Chondrocyte (in vitro differentiated cells): Measurements from ENCODE around the gene PPP4R2. TPM values are rescaled to one million over a fixed set of nuclear protein-coding genes. Genes with fewer than 3 reads are reported as not detected.

Experiments used
- DNase-seq: peaks from one replicate; pipeline ENCODE4 v3.0.0; 2021; ENCODE audit warnings: mixed read lengths, low spot score
- H3K27ac Mint-ChIP-seq: one replicate; pipeline ENCODE4 v1.8.0; 2021; ENCODE audit warnings: mild to moderate bottlenecking, moderate library complexity, mixed read lengths; ENCODE audit not compliant: unreplicated experiment
- H3K27me3 Mint-ChIP-seq: 2 replicates; pipeline ENCODE4 v1.8.0; 2021; ENCODE audit warnings: low read depth, mixed read lengths
- H3K36me3 Mint-ChIP-seq: 2 replicates; pipeline ENCODE4 v1.8.0; 2021; ENCODE audit warnings: low read depth, mixed read lengths
- H3K4me1 Mint-ChIP-seq: 2 replicates; pipeline ENCODE4 v1.8.0; 2021; ENCODE audit warnings: low read depth, mild to moderate bottlenecking, mixed read lengths
- H3K4me3 Mint-ChIP-seq: one replicate; pipeline ENCODE4 v1.8.0; 2021; ENCODE audit warnings: mild to moderate bottlenecking, moderate library complexity, mixed read lengths; ENCODE audit not compliant: unreplicated experiment
- H3K9me3 Mint-ChIP-seq: 2 replicates; pipeline ENCODE4 v1.8.0; 2021; ENCODE audit warnings: low read depth, mixed read lengths
- total RNA-seq: library from RNA; stranded (reverse); gene quantifications from 3 replicates; pipeline ENCODE4 v1.2.1, GENCODE V29; 2021
- TF ChIP-seq, protein P1 (sequence below): fragments of 200-600 bp; sonication (generic); IDR thresholded peaks from 2 replicates; pipeline ENCODE4 v1.5.0; 2021; ENCODE audit warnings: antibody characterized with exemption, mild to moderate bottlenecking, moderate library complexity

The PPP4R2 gene
- total RNA-seq, 1 donor from 2014 or later: 70.0 TPM

DNA sequence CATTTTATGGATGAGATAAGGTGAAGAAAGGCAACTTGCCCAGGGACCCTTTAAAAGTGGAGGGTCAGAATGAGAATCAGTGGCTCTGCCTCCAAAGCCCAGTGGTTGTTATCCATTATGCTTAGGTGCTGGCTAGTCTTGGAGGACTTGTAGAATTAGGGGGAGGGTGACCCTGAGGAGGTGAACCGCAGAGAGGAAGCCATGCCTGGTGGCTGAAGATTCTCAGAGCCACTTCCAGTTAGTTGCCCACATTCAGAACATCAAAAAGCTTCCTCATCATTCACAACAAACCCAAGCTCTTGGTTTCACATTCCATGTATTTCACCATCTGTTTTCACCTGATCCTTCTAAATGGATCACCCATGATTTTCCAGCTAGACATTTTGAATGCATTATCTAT, 76.0 kb downstream of the PPP4R2 start:
- no peaks in the 10 kb centered on the region for H3K9me3 Mint-ChIP-seq
- no peak overlapping the region for H3K27ac Mint-ChIP-seq
- no peak for DNase-seq
- no peaks in the 10 kb centered on the region for H3K36me3 Mint-ChIP-seq
- peaks cover 67% of the 10 kb centered on the region for H3K4me1 Mint-ChIP-seq
- TF ChIP-seq, protein P1, sequence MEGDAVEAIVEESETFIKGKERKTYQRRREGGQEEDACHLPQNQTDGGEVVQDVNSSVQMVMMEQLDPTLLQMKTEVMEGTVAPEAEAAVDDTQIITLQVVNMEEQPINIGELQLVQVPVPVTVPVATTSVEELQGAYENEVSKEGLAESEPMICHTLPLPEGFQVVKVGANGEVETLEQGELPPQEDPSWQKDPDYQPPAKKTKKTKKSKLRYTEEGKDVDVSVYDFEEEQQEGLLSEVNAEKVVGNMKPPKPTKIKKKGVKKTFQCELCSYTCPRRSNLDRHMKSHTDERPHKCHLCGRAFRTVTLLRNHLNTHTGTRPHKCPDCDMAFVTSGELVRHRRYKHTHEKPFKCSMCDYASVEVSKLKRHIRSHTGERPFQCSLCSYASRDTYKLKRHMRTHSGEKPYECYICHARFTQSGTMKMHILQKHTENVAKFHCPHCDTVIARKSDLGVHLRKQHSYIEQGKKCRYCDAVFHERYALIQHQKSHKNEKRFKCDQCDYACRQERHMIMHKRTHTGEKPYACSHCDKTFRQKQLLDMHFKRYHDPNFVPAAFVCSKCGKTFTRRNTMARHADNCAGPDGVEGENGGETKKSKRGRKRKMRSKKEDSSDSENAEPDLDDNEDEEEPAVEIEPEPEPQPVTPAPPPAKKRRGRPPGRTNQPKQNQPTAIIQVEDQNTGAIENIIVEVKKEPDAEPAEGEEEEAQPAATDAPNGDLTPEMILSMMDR: no peak
- no peak overlapping the region for H3K4me3 Mint-ChIP-seq
- no peaks in the 10 kb centered on the region for H3K27me3 Mint-ChIP-seq

GRCh38 chr3:73073091-73073707, 76.6 kb downstream of the PPP4R2 start:
- no peaks in the 10 kb centered on the region for H3K27me3 Mint-ChIP-seq
- peak overlapping the region; percentile 84 for H3K27ac Mint-ChIP-seq
- no peaks in the 10 kb centered on the region for H3K9me3 Mint-ChIP-seq
- DNase-seq: no peak
- no peak overlapping the region for H3K4me3 Mint-ChIP-seq
- no peaks in the 10 kb centered on the region for H3K36me3 Mint-ChIP-seq
- peaks cover 63% of the 10 kb centered on the region for H3K4me1 Mint-ChIP-seq
- TF ChIP-seq, protein P1: no peak

DNA sequence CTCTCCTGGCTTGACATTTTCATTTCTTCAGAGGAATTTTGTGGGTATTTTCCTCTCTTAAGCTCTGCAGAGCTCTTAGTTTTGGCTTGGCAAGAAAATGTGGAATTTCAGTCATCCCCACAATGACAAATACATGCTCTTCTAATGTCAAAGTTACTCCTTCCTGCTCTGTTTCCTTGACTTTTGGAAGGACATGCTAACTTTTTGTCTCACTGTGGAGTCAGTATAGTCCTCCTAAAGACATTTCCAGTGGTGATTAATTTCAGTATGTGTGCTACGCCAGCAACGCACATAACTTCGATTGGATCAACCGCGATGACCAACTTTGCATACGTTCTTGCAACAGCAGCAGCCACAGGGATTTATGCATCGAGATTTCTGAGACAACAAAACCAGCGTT, 78.2 kb downstream of the PPP4R2 start:
- Mint-ChIP-seq H3K4me3 (no peak overlapping the region), H3K27ac (no peak overlapping the region), H3K4me1 (peaks cover 51% of the 10 kb centered on the region), H3K27me3 (no peaks in the 10 kb centered on the region), H3K36me3 (no peaks in the 10 kb centered on the region), H3K9me3 (no peaks in the 10 kb centered on the region)
- DNase-seq: no peak
- TF ChIP-seq, protein P1: no peak

DNA sequence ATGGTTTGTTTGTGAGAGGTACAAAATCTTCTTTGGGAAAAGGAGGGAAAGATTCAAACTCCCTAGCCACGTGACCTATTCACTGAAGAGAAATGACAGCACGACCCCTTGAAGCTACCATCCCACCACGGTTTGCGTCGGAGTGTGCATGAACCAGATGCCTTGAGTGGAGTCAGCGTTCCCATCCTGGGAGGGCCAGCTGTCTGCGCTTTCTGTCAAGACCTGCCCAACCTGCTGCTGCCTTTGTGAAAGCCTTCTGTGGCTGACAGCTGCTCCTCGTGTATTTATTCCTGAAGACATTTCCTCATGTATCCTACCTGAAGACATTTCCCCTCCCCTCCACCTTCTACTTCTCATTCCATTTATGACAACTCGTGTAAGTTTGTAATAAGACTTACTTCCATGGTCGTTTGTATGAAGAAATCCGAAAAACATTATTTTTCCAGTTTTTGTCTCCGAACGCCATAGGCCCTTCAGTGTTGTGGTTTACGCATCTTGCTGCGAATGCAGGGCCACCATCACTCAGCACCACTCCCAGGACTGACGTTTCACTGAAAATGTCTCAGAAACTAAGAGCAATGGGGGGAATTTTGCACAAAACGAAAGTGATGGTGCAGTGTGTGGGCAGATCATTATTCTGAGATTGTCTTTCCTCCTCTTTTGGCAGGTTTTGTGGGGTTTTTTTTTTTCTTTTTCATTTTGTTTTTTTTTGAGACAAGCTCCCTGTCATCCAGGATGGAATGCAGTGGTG, 83.8 kb downstream of the PPP4R2 start:
- TF ChIP-seq, protein P1: no peak
- Mint-ChIP-seq H3K36me3 (no peaks in the 10 kb centered on the region), H3K27me3 (no peaks in the 10 kb centered on the region), H3K4me3 (no peak overlapping the region), H3K4me1 (no peaks in the 10 kb centered on the region), H3K27ac (no peak overlapping the region), H3K9me3 (no peaks in the 10 kb centered on the region)
- no peak for DNase-seq

GRCh38 chr3:73081140-73081539, 84.5 kb downstream of the PPP4R2 start:
- Mint-ChIP-seq H3K4me3 (no peak overlapping the region), H3K27me3 (no peaks in the 10 kb centered on the region), H3K36me3 (no peaks in the 10 kb centered on the region), H3K9me3 (no peaks in the 10 kb centered on the region), H3K27ac (no peak overlapping the region), H3K4me1 (peaks cover 3% of the 10 kb centered on the region)
- TF ChIP-seq, protein P1: no peak
- DNase-seq: no peak
